ENCODE measurements around the gene LRRFIP2.

Gene LRRFIP2

DNA sequence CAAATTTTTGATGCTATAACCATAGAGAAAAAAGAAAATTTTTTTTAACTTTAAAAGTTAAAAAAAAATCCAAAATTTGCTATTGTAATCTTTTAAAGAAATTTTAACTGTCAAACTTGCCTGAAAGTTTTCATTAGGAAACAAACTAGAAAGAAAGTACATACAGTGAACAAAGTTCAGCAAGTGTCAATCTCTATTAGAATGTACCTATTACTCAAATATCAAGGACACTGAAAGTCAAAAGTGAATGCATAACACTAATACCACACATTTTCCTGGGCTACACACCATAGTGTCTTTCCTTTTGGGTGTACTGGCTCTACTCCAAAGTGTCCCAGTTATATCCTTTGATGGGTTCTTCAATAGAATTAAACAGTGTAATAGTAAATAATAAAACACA lies 56.8 kb downstream of the LRRFIP2 start:
- Histone ChIP-seq H3K27me3 (replicated peaks; ENCODE audit: insufficient read depth, low read length) (no peaks in the 10 kb centered on the region), H3K36me3 (replicated peaks; ENCODE audit: insufficient read depth, low read length) (no peaks in the 10 kb centered on the region), H3F3A (ENCODE audit: insufficient read depth, low read length) (no peaks in the 10 kb centered on the region), H3K4me2 (ENCODE audit: low read depth, low read length) (no peak overlapping the region), H3K9ac (ENCODE audit: low read length) (no peak overlapping the region), H3K79me2 (ENCODE audit: low read length) (no peaks in the 10 kb centered on the region), H3K27ac (ENCODE audit: low read length) (no peak overlapping the region), H3K4me3 (ENCODE audit: low read length) (no peak overlapping the region), H3K4me1 (ENCODE audit: low read length) (0 out of 2 replicates have a peak, but pooled peaks cover 2% of the 10 kb centered on the region), H3K9me2 (replicated peaks; ENCODE audit: insufficient read depth, low read length) (no peaks in the 10 kb centered on the region), H4K20me1 (ENCODE audit: insufficient read depth, low read length) (no peaks in the 10 kb centered on the region), H3K9me3 (replicated peaks; ENCODE audit: insufficient read depth, low read length) (no peaks in the 10 kb centered on the region), H2AFZ (ENCODE audit: low read length) (no peak overlapping the region)
- no peak for DNase-seq
- TF ChIP-seq, protein P1, sequence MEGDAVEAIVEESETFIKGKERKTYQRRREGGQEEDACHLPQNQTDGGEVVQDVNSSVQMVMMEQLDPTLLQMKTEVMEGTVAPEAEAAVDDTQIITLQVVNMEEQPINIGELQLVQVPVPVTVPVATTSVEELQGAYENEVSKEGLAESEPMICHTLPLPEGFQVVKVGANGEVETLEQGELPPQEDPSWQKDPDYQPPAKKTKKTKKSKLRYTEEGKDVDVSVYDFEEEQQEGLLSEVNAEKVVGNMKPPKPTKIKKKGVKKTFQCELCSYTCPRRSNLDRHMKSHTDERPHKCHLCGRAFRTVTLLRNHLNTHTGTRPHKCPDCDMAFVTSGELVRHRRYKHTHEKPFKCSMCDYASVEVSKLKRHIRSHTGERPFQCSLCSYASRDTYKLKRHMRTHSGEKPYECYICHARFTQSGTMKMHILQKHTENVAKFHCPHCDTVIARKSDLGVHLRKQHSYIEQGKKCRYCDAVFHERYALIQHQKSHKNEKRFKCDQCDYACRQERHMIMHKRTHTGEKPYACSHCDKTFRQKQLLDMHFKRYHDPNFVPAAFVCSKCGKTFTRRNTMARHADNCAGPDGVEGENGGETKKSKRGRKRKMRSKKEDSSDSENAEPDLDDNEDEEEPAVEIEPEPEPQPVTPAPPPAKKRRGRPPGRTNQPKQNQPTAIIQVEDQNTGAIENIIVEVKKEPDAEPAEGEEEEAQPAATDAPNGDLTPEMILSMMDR (IDR thresholded peaks at IDR 0.05; ENCODE audit: low read length): no peak
- no peak for TF ChIP-seq EZH2 (optimal IDR thresholded peaks at IDR 0.05; ENCODE audit: low read depth, low read length)
- TF ChIP-seq EZH2phosphoT487 (IDR thresholded peaks at IDR 0.05; ENCODE audit: low read length): no peak

DNA sequence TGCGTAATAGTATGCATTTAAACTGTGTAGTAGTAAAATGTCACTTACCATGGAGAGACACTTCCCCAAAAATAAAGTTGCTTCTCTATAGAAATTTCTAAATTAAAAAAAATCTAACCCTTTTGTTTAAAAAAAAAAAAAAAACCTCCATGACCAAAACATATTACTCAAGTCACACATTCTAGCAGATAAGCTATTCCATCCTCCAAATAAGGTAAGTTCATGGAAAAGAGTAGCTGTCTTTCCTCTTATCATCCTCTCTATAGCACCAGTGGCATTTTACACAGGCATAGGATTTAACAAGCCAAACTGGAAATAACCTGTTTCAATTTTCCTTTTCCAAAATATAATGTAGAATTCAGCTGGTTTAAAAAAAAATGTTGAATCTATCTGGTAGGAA lies 57.4 kb downstream of the LRRFIP2 start:
- no peaks in the 10 kb centered on the region for H3F3A ChIP-seq (ENCODE audit: insufficient read depth, low read length)
- no peak for TF ChIP-seq EZH2phosphoT487 (IDR thresholded peaks at IDR 0.05; ENCODE audit: low read length)
- TF ChIP-seq EZH2 (optimal IDR thresholded peaks at IDR 0.05; ENCODE audit: low read depth, low read length): no peak
- TF ChIP-seq, protein P1 (IDR thresholded peaks at IDR 0.05; ENCODE audit: low read length): no peak
- H3K9ac ChIP-seq (ENCODE audit: low read length): no peak overlapping the region
- 0 out of 2 replicates have a peak, but pooled peaks cover 2% of the 10 kb centered on the region for H3K4me1 ChIP-seq (ENCODE audit: low read length)
- no peak for DNase-seq
- H2AFZ ChIP-seq (ENCODE audit: low read length): no peak overlapping the region
- no peaks in the 10 kb centered on the region for H4K20me1 ChIP-seq (ENCODE audit: insufficient read depth, low read length)
- H3K36me3 ChIP-seq (replicated peaks; ENCODE audit: insufficient read depth, low read length): no peaks in the 10 kb centered on the region
- no peaks in the 10 kb centered on the region for H3K79me2 ChIP-seq (ENCODE audit: low read length)
- H3K4me3 ChIP-seq (ENCODE audit: low read length): no peak overlapping the region
- H3K4me2 ChIP-seq (ENCODE audit: low read depth, low read length): no peak overlapping the region
- no peaks in the 10 kb centered on the region for H3K9me3 ChIP-seq (replicated peaks; ENCODE audit: insufficient read depth, low read length)
- no peaks in the 10 kb centered on the region for H3K27me3 ChIP-seq (replicated peaks; ENCODE audit: insufficient read depth, low read length)
- no peaks in the 10 kb centered on the region for H3K9me2 ChIP-seq (replicated peaks; ENCODE audit: insufficient read depth, low read length)
- no peak overlapping the region for H3K27ac ChIP-seq (ENCODE audit: low read length)

DNA sequence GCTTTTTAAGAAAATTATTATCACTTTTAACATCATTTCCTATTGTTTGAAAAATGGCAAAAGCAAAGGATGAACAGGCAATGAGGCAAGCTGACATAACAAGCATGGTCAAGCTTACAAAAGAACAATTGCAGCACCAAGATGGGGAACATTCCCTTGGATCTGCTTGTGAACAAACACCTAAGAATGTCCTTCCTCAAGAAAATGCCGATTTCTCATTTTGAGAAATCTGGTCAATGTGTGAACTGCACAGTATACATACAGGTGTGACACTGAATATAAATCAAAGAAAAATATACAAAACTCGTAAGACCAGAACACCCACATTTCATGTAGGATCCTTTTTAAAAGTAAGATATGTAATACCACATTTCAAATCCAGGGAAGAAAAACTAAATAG lies 58.9 kb downstream of the LRRFIP2 start:
- no peak for DNase-seq
- Histone ChIP-seq H3K9me2 (replicated peaks; ENCODE audit: insufficient read depth, low read length) (no peaks in the 10 kb centered on the region), H3K36me3 (replicated peaks; ENCODE audit: insufficient read depth, low read length) (no peaks in the 10 kb centered on the region), H3K27ac (ENCODE audit: low read length) (no peak overlapping the region), H3K4me2 (ENCODE audit: low read depth, low read length) (no peak overlapping the region), H3K27me3 (replicated peaks; ENCODE audit: insufficient read depth, low read length) (no peaks in the 10 kb centered on the region), H4K20me1 (ENCODE audit: insufficient read depth, low read length) (no peaks in the 10 kb centered on the region), H3K79me2 (ENCODE audit: low read length) (no peaks in the 10 kb centered on the region), H2AFZ (ENCODE audit: low read length) (no peak overlapping the region), H3K4me3 (ENCODE audit: low read length) (no peak overlapping the region), H3K4me1 (ENCODE audit: low read length) (0 out of 2 replicates have a peak, but pooled peaks cover 2% of the 10 kb centered on the region), H3K9ac (ENCODE audit: low read length) (no peak overlapping the region), H3K9me3 (replicated peaks; ENCODE audit: insufficient read depth, low read length) (no peaks in the 10 kb centered on the region), H3F3A (ENCODE audit: insufficient read depth, low read length) (no peaks in the 10 kb centered on the region)
- TF ChIP-seq EZH2 (optimal IDR thresholded peaks at IDR 0.05; ENCODE audit: low read depth, low read length) (no peak), EZH2phosphoT487 (IDR thresholded peaks at IDR 0.05; ENCODE audit: low read length) (no peak)

- Histone ChIP-seq H4K20me1 (ENCODE audit: insufficient read depth, low read length) (no peaks in the 10 kb centered on the region), H3F3A (ENCODE audit: insufficient read depth, low read length) (no peaks in the 10 kb centered on the region), H3K36me3 (replicated peaks; ENCODE audit: insufficient read depth, low read length) (no peaks in the 10 kb centered on the region), H3K27ac (ENCODE audit: low read length) (no peak overlapping the region), H3K4me2 (ENCODE audit: low read depth, low read length) (no peak overlapping the region), H3K9ac (ENCODE audit: low read length) (no peak overlapping the region), H3K4me1 (ENCODE audit: low read length) (0 out of 2 replicates have a peak, but pooled peaks cover 2% of the 10 kb centered on the region), H3K79me2 (ENCODE audit: low read length) (no peaks in the 10 kb centered on the region), H3K9me2 (replicated peaks; ENCODE audit: insufficient read depth, low read length) (no peaks in the 10 kb centered on the region), H3K4me3 (ENCODE audit: low read length) (no peak overlapping the region), H3K27me3 (replicated peaks; ENCODE audit: insufficient read depth, low read length) (no peaks in the 10 kb centered on the region), H3K9me3 (replicated peaks; ENCODE audit: insufficient read depth, low read length) (no peaks in the 10 kb centered on the region), H2AFZ (ENCODE audit: low read length) (no peak overlapping the region)
- no peak for DNase-seq
- TF ChIP-seq EZH2 (optimal IDR thresholded peaks at IDR 0.05; ENCODE audit: low read depth, low read length): no peak
- TF ChIP-seq, protein P1 (IDR thresholded peaks at IDR 0.05; ENCODE audit: low read length): no peak
- no peak for TF ChIP-seq EZH2phosphoT487 (IDR thresholded peaks at IDR 0.05; ENCODE audit: low read length)
These were observed 59.9 kb downstream of the LRRFIP2 start for GRCh38 chr3:37114251-37115145.

All from MM.1S (cell line).